Regular cardiac myocyte (primary cell): ENCODE measurements around the gene RNF111. TPM values are rescaled to one million over a fixed set of nuclear protein-coding genes. Genes with fewer than 3 reads are reported as not detected.

Experiments
- total RNA-seq: library from RNA; depleted of rRNA; stranded (reverse); fragments of >200 nt; gene quantifications from 2 replicates; pipeline ENCODE4 v1.2.3, GENCODE V29; 2014

RNF111 gene
- total RNA-seq: 10.5 and 16.1 TPM in 2 replicates

DNA sequence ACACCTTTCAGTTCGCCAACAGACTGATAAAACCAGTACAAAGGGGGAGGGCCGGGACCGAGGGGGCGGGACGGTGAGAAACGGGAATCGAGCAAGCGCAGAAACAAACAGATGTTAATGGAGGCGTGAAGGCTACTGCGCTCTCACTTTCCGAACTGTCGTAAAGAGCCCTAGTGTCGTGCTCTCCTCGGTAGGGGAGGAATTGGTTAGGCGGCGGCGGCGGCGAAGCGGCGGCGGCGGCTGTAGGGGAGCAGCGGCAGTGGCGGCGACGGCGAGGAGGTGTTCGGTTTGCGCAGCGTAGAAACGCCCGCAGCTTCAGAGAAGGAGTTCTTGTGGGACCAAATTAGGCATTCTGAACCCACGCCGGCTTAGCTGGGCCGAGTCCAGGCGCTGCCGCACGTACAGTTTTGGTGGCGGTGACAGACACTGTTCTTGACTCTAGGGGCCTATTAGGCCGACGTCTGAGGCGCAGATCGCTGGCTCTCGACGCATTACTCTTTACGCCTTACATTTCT lies at the start of gene RNF111:
Gene RNF111, plus strand, starts transcription at position 173 of the 515 bp plus-strand sequence. CDS start 43,160 bp downstream, outside the sequence.

DNA sequence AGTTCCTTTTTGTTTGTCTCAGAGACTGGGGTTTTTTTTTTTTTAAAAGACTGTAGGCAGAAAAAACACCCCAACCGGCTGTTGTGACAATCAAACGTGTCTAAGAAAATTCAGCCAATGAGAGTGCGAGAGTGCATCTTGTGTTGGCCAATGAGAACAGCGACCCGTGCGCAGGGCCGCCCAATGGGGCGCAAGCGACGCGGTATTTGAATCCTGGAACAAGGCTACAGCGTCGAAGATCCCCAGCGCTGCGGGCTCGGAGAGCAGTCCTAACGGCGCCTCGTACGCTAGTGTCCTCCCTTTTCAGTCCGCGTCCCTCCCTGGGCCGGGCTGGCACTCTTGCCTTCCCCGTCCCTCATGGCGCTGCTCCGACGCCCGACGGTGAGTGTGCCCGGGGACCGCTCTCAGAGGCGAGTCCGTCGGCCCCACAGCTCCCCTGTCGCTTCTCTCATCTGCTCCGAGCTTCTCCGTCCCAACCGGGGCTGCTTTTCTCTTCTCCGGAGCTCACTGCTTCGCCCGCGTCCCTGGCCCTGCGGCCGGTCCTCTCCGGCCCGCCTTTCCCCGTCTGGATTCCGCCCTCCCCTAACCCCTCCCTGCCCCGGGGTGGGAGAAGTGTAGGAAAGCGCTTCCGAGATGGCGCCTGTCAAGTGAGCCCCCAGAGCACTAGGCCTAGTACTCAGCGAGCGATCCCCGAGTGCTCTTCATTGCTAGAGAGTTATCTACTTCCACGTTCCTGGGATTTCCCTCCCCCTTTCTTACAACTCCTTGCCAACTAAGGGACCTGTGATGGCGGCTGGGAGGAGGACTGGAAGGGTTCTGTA lies 117.7 kb downstream of the RNF111 start, which contains the start of gene CCNB2:
Gene CCNB2, plus strand, starts transcription at position 235 of the 821 bp plus-strand sequence. Its CDS starts 123 bp downstream, at position 358.

Other genes starting within 250 kb of the RNF111 start
- gene ADAM10, start 238.0 kb upstream of the RNF111 start, total RNA-seq: 141 and 183 TPM in 2 replicates
- gene MINDY2, start 216.4 kb upstream of the RNF111 start, total RNA-seq: 22.4 and 34.1 TPM in 2 replicates
- gene SLTM, start 54.0 kb upstream of the RNF111 start, total RNA-seq: 47.1 and 65.9 TPM in 2 replicates
- gene CCNB2, start 117.5 kb downstream of the RNF111 start, total RNA-seq: 5.1 and 57.3 TPM in 2 replicates
- not detected in 2 replicates for gene LDHAL6B, start 219.2 kb downstream of the RNF111 start, total RNA-seq